M059J (cell line): Measurements from ENCODE around the gene RTN4IP1. TPM values are rescaled to one million over a fixed set of nuclear protein-coding genes. Genes with fewer than 3 reads are reported as not detected.

Source experiments
- DNase-seq: peaks from one replicate; pipeline ENCODE4 v3.0.0-alpha.2; 2012; ENCODE audit warnings: low read depth
- total RNA-seq: library from RNA; depleted of rRNA; stranded (reverse); fragments of >200 nt; shearing (Covaris generic); gene quantifications from 2 replicates; pipeline ENCODE4 v1.2.3, GENCODE V29; 2014; rRNA removed

Gene RTN4IP1
- total RNA-seq, 1 experiment from 2014 or later = 13.3 TPM

DNA sequence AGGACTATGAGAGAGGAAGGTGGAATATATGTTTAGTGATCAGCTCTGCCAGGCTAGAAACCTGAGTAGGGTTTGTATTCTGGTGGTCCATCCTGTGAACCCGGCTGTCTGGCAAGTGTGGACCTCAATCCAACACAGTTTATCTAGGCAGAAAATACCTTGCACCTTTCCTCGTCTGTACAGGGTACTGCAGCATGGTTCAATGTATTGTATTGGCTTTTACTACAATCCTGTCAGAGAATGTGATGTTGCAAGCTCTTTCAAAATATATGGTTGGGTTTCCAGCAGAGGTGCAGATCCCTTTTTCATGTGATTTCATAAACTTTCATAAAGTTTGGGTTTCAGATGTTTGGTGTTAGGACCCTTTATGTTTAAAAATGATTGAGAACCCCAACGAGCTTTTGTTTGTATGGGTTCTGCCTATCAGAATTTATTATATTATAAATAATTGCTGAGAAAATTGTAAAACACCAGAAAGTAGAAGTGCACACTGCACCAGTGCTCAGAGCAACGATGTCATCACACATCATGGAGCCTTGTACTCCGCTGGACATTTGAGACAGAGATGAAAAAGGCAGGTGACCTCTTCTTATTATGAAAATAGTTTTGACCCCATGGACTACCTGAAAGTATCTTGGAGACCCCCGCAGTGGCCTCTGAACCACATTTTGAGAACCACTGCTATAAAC, 106.6 kb downstream of the RTN4IP1 start:
- DNase-seq = no peak

Other genes starting within 250 kb of the RTN4IP1 start
- 13.0 and 17.0 TPM in 2 replicates for gene QRSL1, start 80 bp upstream of the RTN4IP1 start, total RNA-seq